Germinal center (tissue), 1 donor: ENCODE results near the gene TESK2.
"Not testable (repeated sequence)": the region's sequence is repeated elsewhere in the genome, so short reads cannot be mapped to it uniquely, and the experiment has no call there.

Experiments used
- DNase-seq: peaks from one replicate; pipeline ENCODE4 v3.0.0; 2012; ENCODE audit warnings: mixed read lengths, low spot score

Gene TESK2

GRCh38 chr1:45490626-45491486 lies at the start of gene TESK2:
Gene TESK2 (minus strand): TSS chr1:45491163. CDS start chr1:45457785, 33,378 bp downstream.
- peak; percentile 98 for DNase-seq

- no peak for DNase-seq
Measured at GRCh38 chr1:45536886-45537285, 45.9 kb upstream of the TESK2 start.

- DNase-seq: no peak
Measured at GRCh38 chr1:45535988-45536766, 45.2 kb upstream of the TESK2 start.

- no peak for DNase-seq
Measured at GRCh38 chr1:45531873-45532272, 40.9 kb upstream of the TESK2 start.

GRCh38 chr1:45530632-45531135 lies 39.7 kb upstream of the TESK2 start:
- no peak for DNase-seq

GRCh38 chr1:45526135-45526644 lies 35.2 kb upstream of the TESK2 start:
- no peak for DNase-seq

- DNase-seq: not testable (repeated sequence)
Measured at GRCh38 chr1:45523975-45524374, 33.0 kb upstream of the TESK2 start.

- DNase-seq: not testable (repeated sequence)
Measured at GRCh38 chr1:45523516-45523915, 32.6 kb upstream of the TESK2 start.

- no peak for DNase-seq
Measured at GRCh38 chr1:45522324-45523104, 31.6 kb upstream of the TESK2 start.

- DNase-seq: peak; percentile 92
Measured at GRCh38 chr1:45521413-45522323, 30.7 kb upstream of the TESK2 start, which contains the start of gene PRDX1. Gene PRDX1 (minus strand): TSS chr1:45521884. CDS start chr1:45519043, 2,841 bp downstream.

- not testable (repeated sequence) for DNase-seq
Measured at GRCh38 chr1:45519774-45520173, 28.8 kb upstream of the TESK2 start.

GRCh38 chr1:45518910-45519309 lies 27.9 kb upstream of the TESK2 start:
- no peak for DNase-seq

- not testable (repeated sequence) for DNase-seq
Measured at GRCh38 chr1:45518366-45518765, 27.4 kb upstream of the TESK2 start.

- DNase-seq: no peak
Measured at GRCh38 chr1:45516465-45516864, 25.5 kb upstream of the TESK2 start.

GRCh38 chr1:45516036-45516435 lies 25.1 kb upstream of the TESK2 start:
- no peak for DNase-seq

- DNase-seq: not testable (repeated sequence)
Measured at GRCh38 chr1:45513532-45514260, 22.7 kb upstream of the TESK2 start.

- DNase-seq: peak; percentile 33
Measured at GRCh38 chr1:45512641-45513054, 21.7 kb upstream of the TESK2 start.

GRCh38 chr1:45510972-45511527 lies 20.1 kb upstream of the TESK2 start:
- DNase-seq: no peak
